SK-MEL-5 (cell line): ENCODE data around the gene SOSTDC1. TPM values are rescaled to one million over a fixed set of nuclear protein-coding genes. Genes with fewer than 3 reads are reported as not detected.
"Not testable (repeated sequence)": the region's sequence is repeated elsewhere in the genome, so short reads cannot be mapped to it uniquely, and the experiment has no call there.

Experiments used
- DNase-seq: peaks from one replicate; pipeline ENCODE4 v3.0.0-alpha.2; 2016; ENCODE audit warnings: low read depth, low spot score
- in situ Hi-C: cut with HindIII; loops from 2 replicates; pipeline ENCODE4 v1.10.0; 2016; ENCODE audit warnings: low sequenced_read_pairs, high pct_unique_total_duplicates, low pct_unique_long_range_greater_than_20kb
- total RNA-seq: library from RNA; depleted of rRNA; stranded (reverse); fragments of >200 nt; shearing (Covaris generic); gene quantifications from 2 replicates; pipeline ENCODE4 v1.2.3, GENCODE V29; 2014

Gene SOSTDC1
- total RNA-seq, 1 experiment from 2014 or later, result 8.7 TPM

GRCh38 chr7:16479161-16479560 lies 13.6 kb upstream of the SOSTDC1 start:
- in situ Hi-C loops, result no loop called here
- no peak for DNase-seq

- DNase-seq, result peak; percentile 90
- in situ Hi-C loops, result no loop called here
Observed at GRCh38 chr7:16471933-16472332, 6.4 kb upstream of the SOSTDC1 start.

GRCh38 chr7:16463949-16464715 lies 1.4 kb downstream of the SOSTDC1 start:
- DNase-seq, result no peak

GRCh38 chr7:16463520-16463919 lies 2.0 kb downstream of the SOSTDC1 start:
- no peak for DNase-seq

More at GRCh38 chr7:16463949-16464715, 1.4 kb downstream of the SOSTDC1 start:
- in situ Hi-C loops, result no loop called here

GRCh38 chr7:16462431-16462889 lies 3.1 kb downstream of the SOSTDC1 start:
- no peak for DNase-seq
- in situ Hi-C loops, result no loop called here

More at GRCh38 chr7:16463520-16463919, 2.0 kb downstream of the SOSTDC1 start:
- in situ Hi-C loops, result no loop called here

- no peak for DNase-seq
- in situ Hi-C loops, result no loop called here
Observed at GRCh38 chr7:16460789-16461493, 4.6 kb downstream of the SOSTDC1 start.

GRCh38 chr7:16456303-16456702 lies 9.2 kb downstream of the SOSTDC1 start:
- DNase-seq, in situ Hi-C loops: not testable (repeated sequence)

- no peak for DNase-seq
- in situ Hi-C loops, result no loop called here
Observed at GRCh38 chr7:16455591-16455990, 9.9 kb downstream of the SOSTDC1 start.

- DNase-seq, result no peak
- in situ Hi-C loops, result no loop called here
Observed at GRCh38 chr7:16450366-16450765, 15.2 kb downstream of the SOSTDC1 start.

GRCh38 chr7:16447876-16448275 lies 17.7 kb downstream of the SOSTDC1 start:
- in situ Hi-C loops, result loop anchor here (25.0 kb wide), 1 partner anchor 114 kb away; no protein-coding TSS in a partner anchor

GRCh38 chr7:16446508-16446907 lies 19.0 kb downstream of the SOSTDC1 start:
- DNase-seq, result peak; percentile 96
- in situ Hi-C loops, result loop anchor here (25.0 kb wide), 1 partner anchor 116 kb away; no protein-coding TSS in a partner anchor

More at GRCh38 chr7:16447876-16448275, 17.7 kb downstream of the SOSTDC1 start:
- DNase-seq, result peak; percentile 53

- in situ Hi-C loops, result loop anchor here (25.0 kb wide), 1 partner anchor 118 kb away; no protein-coding TSS in a partner anchor
- not testable (repeated sequence) for DNase-seq
Observed at GRCh38 chr7:16443871-16444270, 21.7 kb downstream of the SOSTDC1 start.

GRCh38 chr7:16438988-16439387 lies 26.6 kb downstream of the SOSTDC1 start:
- in situ Hi-C loops, result loop anchor here (25.0 kb wide), 1 partner anchor 123 kb away; no protein-coding TSS in a partner anchor
- DNase-seq, result no peak

GRCh38 chr7:16436306-16436705 lies 29.2 kb downstream of the SOSTDC1 start:
- in situ Hi-C loops, result loop anchor here (25.0 kb wide), 1 partner anchor 126 kb away; no protein-coding TSS in a partner anchor
- peak; percentile 62 for DNase-seq

- DNase-seq, result peak; percentile 65
- in situ Hi-C loops, result loop anchor here (25.0 kb wide), 1 partner anchor 129 kb away; no protein-coding TSS in a partner anchor
Observed at GRCh38 chr7:16433568-16434122, 31.9 kb downstream of the SOSTDC1 start.

GRCh38 chr7:16432425-16432731 lies 33.2 kb downstream of the SOSTDC1 start:
- no peak for DNase-seq
- in situ Hi-C loops, result loop anchor here (25.0 kb wide), 1 partner anchor 130 kb away; no protein-coding TSS in a partner anchor

GRCh38 chr7:16431646-16432424 lies 33.7 kb downstream of the SOSTDC1 start:
- peak; percentile 95 for DNase-seq
- in situ Hi-C loops, result loop anchor here (25.0 kb wide), 1 partner anchor 130 kb away; no protein-coding TSS in a partner anchor
